Fibroblast of skin of abdomen (primary cell): ENCODE data around the gene TP53I3. TPM values are rescaled to one million over a fixed set of nuclear protein-coding genes. Genes with fewer than 3 reads are reported as not detected.
"Not testable (repeated sequence)": the region's sequence is repeated elsewhere in the genome, so short reads cannot be mapped to it uniquely, and the experiment has no call there.

Experiments
- DNase-seq: peaks from one replicate; pipeline ENCODE4 v3.0.0-alpha.2; 2013
- polyA plus RNA-seq, 2 experiments: library from polyadenylated mRNA; unstranded; fragments of 120-200 nt; gene quantifications; one replicate each; pipeline ENCODE4 v1.2.1, GENCODE V29; 2013; ENCODE audit not compliant: insufficient read length in 2 of 2

The TP53I3 gene, protein sequence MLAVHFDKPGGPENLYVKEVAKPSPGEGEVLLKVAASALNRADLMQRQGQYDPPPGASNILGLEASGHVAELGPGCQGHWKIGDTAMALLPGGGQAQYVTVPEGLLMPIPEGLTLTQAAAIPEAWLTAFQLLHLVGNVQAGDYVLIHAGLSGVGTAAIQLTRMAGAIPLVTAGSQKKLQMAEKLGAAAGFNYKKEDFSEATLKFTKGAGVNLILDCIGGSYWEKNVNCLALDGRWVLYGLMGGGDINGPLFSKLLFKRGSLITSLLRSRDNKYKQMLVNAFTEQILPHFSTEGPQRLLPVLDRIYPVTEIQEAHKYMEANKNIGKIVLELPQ
- polyA plus RNA-seq (2013, experiment 1 of 2; ENCODE audit: insufficient read length) = 58.5 TPM
- 60.8 TPM for polyA plus RNA-seq (2013, experiment 2 of 2; ENCODE audit: insufficient read length)

DNA sequence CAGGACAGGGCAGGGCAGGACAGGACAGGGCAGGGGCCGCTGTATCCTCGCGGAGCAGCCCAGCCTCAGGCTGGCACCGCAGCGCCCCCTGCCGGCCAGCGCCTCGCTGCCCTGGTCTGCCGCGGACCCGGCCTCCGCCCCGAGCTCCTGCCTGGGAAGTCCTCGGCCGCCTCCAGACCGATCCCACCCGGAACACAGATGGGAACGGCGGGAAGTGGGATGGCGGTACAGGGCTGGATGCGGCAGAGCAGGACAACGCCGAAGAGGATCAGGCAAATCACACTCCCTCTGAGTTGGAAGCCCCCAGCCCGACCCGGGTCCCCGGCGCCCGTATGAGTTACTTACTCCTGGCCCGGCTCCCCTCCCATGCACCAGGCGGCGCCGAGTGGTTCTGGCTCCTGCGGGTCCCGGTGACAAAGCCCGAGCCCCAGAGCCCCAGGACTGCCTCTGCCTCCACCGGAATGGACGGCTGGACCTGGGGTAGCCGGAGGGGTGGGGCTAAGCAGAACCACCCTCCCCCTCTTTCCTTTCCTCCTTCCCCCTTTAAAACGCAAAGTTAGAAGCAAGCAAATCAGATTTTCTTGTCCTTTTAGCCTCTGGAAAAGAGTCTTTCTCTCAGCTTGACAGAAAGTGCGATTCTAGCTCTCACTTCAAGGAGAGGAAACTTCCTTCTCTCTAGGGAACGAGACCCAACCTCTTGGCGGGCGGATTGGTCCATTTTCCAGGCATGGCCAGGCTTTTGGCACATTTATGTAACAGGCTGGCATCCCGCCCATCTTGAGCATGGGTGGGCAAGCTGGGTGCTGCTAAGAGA is at the start of gene TP53I3:
TP53I3 (minus strand) TSS at position 449 of the 814 bp plus-strand sequence. CDS start 508 bp downstream, outside the sequence.
- peak; percentile 92 for DNase-seq

DNA sequence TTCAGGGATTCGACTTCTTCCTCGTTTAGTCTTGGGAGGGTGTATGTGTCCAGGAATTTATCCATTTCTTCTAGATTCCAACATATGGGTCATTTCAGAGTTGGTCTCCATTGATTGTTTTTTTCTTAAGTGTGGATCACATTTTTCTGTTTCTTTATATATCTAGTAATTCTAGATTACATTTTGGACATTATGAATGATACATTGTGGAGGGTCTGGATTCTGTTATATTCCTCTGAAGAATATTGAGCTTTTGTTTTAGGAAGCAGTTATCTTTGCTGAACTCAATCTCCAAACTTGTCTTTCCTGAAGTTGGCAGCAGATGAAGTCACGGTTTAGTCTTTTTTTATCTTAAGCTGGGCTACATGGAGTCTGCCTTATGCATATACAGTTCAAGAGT is 47.9 kb upstream of the TP53I3 start:
- DNase-seq = no peak

DNA sequence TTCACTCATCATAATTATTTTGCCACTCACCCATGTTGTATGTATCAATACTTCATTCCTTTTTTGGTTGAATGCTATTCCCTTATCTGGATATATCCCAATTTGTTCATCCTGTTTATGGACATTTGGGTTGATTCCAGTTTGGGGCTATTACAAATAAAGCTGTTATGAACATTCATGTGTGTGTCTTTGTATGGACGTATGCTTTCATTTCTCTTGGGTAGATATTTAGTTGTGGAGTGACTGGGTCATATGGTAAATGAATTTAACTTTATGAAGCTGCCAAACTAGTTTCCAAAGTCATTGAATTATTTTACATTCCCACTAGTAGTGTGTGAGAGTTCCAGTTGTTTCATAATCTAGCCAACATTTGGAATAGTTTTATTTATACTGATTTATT is 41.3 kb upstream of the TP53I3 start:
- DNase-seq = no peak

DNA sequence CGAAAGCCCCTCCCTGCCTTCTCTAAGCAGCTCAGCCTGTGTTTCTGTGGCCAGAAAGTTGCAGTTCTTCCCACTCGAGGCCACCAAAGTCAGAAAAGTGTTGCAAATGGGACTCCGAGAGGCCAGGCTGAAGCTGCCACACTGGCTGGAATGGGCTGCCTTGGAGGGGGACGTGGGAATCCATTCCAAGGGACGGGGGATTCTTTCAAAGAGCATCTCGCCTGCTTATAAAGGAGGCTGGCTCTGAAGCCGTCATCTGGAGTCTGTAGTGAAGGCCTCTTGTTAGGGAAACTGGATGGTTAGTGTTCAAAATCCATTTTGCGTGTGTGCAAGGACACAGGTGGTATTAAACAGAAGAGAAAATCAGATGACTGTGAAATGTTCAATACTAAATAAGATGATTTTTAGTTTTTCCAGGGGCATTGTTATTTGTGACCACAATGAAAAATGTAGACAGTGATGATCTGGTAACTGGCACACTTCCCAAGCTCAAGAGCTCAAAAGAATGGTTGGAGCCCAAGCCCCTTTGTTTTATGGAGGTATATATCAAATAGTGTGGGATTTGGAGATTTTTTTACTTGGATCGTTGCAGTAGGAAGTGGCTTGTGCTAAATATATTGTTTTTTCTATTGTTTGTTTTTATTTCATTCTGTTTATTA is 39.4 kb upstream of the TP53I3 start:
- peak; percentile 50 for DNase-seq

DNA sequence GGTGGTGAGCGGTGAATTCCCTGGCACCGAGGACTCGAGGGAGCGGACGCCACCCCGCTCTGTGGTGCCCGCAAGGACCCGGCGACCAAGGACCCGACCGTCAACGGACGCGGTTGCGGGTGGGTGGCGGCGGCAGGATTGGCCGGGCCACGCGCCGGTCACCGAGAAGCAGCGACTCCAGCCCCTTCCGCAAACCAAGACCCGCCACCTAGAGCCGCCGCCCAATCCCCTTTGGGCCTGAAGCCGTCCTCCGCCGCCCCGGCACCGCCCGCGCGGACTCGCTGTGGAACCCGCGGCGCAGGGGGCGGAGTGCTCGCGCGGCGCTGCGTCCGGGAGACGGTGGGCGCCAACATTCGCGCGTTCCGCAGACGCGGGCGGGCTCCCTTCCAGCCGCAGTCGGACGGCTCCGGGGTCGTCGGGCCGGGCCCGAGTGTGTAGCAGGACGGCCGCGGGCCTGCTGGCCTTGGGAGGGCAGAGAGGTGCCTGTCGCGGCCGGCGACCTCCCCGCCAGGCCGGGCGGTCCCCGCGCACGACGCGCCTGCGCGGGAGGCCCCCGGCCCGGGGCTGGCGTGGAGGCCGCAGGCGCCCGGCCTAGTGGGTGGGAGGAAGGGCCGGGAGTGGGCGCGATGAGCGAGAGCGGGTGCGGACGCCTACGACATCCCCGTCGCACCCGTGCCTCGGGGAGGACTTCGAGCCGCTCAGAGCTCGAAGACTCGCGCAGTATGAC is 38.7 kb upstream of the TP53I3 start, which contains the start of the genes FAM228B and PFN4:
FAM228B (plus strand) TSS at position 275 of the 727 bp plus-strand sequence. CDS start 893 bp downstream, outside the sequence.
PFN4 (minus strand) TSS at position 140 of the 727 bp plus-strand sequence. CDS start 799 bp downstream, outside the sequence.
- DNase-seq = peak; percentile 86

DNA sequence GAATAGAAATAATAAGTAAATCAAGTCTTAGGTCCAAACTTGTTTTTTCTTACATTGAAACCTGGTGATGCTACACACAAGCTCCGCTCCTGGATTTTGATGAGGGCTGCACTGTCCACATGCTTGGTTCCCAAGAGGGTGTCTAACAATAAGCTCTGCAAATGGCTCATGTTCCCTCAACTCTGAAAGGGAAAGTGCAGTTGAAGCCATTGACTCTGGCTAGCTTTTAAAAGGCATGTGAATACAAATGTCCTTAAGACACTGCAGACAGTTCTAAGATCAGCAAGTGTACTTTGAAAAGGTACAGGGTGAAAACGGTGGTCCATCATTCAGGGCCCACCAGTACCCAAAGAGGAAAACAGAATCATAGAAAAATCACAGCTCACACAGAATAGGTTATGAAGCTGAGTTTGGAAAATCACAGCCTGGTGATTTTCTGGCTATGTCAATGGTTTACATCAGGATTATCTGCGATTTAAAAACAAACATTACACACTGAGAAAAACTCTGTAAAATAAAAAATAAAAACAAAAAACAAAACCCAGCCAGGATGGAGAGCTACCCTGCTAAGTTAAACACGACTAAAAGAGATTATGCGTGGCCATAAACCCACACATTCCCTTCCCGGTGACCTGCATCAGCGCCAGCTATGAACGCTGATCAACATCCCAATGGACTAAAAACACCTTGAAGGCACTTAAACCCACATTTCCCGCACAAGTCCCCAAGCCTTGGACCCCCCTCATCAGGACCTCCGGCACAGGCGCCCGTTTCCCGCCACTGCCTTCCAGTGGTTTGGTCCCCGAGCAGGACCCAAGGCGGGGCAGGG is 37.9 kb upstream of the TP53I3 start:
- no peak for DNase-seq

DNA sequence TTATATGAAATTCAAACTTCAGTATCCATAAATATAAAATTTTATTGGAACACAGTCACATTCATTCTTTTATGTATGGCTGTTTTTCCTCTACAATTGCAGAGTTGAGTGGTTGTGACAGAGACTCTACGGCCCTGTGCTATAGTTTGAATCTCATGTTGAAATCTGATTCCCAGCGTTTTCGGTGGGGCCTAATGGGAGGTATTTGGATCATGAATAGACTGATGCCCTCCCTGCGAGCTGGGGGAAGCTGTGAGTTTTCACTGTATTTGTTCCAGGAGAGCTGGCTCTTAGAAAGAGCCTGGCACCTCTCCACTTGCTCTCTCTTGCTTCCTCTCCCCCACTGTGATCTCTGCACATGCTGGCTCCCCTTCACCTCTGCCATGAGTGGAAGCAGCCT is 36.8 kb upstream of the TP53I3 start:
- no peak for DNase-seq

DNA sequence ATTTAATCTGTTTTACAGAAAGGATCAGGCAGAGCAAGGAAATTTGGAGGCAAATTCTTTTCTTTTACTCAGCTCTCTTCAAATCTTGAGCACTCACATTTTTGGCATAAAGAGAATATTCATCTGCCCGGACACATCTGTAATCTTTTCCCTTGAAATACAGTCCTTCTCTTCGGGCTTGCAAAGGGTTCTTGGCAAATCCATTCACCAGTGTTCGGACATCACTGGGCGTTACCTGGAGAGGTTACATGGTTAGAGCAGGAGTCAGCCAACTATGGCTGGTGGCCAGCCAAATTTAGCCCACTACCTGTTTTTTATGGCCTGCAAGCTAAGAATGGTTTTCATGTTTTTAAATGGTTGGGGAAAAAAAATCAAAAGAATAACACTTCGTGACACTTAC is 36.4 kb upstream of the TP53I3 start:
- DNase-seq = no peak

DNA sequence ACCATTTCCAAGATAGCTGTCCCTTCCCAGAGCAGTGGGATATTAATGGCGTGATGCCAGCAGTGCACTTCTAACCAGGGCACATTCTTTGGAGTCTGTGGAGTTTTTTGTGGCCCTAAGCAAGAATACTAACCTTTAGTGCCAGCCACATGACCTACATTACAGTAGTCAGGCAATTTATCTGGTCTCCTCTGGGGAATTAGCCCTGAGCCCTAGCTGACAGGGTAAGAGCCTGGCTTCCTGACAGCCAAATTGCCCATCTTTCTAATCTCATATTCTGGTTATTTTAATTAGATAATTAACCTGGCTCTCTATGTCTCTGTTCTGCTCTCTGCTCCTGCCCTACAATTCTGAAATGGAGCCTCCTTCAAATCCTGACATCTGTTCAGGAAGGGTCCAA is 33.3 kb upstream of the TP53I3 start:
- DNase-seq = no peak

DNA sequence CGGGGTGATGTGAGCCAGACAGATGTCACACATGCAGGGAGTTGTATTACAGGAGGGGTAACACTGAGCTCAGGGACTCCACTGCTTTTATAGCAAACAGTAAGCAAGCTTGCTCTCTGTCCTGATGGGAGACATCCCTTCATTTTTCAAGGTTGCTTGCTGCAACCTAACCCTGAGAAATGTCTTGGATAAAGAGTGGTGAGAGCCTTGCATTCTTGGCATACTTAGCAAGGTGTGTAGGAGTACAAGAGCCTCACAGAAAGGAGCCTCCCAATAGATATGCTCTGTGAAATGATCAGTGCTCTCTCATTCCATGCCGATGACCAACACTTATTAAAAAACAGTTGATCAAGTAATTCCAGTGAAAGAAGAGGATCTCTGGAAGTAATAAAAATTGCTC is 30.4 kb upstream of the TP53I3 start:
- peak; percentile 62 for DNase-seq

DNA sequence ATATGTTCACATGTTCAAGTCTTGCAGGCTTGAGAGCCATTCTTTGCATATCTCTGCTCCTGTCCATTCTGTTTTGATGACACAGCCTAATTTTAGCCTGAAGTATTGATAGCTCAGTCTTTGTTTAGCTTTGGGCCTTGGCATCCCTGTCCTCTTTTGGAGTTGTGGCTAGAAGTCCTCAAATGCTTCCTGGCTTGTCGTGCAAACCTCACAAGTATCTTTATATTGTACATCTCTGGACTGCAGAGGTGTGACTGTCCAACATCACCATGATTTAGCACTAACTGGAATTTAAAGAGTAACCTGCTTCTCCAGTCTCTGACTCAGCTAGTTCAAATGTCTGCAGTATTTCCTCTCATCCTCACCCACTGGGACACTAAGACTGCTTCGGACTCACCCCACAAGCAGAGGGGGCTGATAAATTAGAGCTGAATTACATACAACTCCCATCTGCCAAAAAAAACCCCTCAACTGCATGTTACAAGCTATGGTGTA is 26.8 kb upstream of the TP53I3 start:
- peak; percentile 86 for DNase-seq

DNA sequence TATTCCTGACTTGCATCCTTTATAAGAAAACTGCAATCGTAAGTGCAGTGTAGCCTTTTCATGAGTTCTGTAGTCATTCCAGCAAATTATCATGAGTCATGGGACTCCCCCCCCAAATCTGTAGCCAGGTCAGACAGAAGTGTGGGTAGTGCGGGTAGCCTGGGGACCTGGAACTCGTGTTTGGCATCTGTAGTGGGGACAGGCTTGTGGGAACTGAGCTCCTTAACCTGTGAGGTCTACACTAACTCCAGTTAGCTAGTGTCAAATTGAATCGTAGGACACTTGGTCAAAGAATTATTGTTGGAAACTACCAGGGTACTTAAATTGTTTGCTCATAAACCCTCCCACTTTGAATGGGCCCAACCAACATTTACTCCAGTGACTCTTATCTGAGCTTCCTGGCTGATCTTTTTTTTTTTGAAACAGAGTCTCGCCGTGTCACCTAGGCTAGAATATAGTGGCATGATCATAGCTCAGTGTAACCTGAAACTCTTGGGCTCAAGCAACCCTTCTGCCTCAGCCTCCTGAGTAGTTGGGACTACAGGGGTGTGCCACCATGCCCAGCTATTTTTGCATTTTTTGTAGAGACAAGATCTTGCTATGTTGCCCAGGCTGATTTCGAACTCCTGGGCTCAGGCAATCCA is 26.1 kb upstream of the TP53I3 start:
- no peak for DNase-seq

DNA sequence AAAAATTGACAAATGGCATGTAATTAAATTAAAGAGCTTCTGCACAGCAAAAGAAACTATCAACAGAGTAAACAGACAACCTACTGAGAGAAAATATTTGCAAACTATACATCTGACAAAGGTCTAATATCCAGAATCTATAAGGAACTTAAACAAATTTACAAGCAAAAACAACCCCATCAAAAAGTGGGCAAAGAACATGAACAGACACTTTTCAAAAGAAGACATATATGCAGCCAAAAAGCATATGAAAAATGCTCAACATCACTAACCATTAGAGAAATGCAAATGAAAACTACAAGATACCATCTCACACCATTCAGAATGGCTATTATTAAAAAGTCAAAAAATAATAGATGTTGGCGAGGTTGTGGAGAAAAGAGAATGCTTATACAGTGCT is 24.8 kb upstream of the TP53I3 start:
- not testable (repeated sequence) for DNase-seq

DNA sequence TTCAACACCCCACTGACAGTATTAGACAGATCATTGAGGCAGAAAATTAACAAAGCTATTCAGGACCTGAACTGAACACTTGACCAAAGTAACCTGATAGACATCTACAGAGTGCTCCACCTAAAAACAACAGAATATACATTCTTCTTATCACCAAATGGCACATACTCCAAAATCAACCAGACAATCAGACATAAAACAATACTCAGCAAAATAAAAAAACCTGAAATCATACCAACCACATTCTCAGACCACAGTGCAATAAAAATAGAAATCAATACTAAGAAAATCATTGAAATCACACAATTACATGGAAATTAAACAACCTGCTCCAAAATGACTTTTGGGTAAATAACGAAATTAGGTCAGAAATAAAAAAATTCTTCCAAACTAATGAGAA is 22.7 kb upstream of the TP53I3 start:
- DNase-seq = no peak

DNA sequence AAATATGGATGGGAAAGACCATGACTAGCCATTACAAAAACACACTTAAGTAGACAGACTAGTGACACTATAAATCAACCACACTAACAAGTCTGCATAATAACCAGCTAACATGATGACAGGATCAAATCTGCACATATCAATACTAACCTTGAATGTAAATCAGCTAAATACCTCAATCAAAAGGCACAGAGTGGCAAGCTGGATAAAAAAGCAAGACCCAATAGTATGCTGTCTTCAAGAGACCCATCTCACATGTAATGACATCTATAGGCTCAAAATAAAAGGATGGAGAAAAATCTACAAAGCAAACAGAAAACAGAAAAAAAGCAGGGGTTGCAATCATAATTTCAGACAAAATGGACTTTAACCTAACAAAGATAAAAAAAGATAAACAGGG is 22.2 kb upstream of the TP53I3 start:
- DNase-seq = no peak

DNA sequence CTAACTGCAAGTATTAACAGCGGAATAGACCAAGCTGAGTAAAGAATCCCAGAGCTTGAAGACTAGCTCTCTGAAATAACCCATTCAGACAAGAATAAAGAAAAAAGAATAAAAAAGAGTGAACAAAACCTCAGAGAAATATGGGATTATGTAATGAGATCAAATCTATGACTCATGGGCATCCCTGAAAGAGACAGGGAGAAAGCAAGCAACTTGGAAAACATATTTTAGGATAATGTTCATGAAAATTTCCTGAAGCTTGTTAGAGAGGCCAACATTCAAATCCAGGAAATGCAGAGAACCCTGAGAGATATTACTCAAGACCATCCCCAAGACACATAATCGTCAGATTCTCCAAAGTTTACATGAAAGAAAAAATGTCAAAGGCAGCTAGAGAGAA is 21.2 kb upstream of the TP53I3 start:
- DNase-seq = peak; percentile 42

DNA sequence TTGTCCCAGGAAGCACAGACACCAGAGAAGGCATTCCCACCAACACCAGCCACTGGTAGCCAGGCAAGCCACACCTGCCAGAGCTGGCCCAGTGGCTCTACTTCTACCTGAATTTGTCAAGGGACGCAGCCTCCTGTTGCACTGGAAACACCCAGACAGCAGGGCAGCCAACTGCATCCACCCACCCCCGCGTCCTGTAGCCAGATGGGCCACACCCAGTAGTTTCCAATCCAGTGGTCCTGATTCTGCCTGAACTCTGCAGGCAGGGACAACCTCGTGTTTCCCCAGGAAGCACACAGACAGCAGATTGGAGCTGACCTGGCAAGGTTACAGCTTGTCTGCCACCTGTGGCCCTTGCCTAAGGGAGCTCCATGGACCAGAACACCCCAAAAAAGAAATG is 20.3 kb upstream of the TP53I3 start:
- DNase-seq = no peak

DNA sequence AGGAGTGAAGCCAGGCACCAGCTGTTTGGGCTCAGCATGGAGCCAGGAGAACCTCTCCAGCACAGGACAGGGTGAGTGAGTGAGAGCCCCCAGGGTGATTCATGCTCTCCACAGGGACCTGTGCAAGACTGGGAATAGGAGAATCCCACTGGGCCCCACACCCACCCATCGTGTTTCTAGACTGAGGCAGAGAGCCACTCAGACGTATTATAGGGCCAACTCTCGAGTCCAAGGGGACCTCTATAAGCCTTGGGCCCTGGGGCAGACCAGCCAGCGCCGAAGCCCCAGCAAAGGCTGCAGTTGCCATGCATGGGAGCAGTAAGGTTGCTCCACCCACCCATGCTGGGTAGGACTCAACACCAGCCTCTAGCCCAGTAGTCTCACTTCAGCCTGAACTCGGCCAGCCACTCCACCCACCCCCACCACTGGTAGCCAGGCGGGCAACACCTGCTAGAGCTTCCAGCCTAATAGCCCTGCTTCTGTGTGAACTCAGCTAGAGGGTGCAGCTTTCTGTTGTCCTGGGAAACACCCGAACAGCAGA is 19.5 kb upstream of the TP53I3 start:
- DNase-seq = no peak

DNA sequence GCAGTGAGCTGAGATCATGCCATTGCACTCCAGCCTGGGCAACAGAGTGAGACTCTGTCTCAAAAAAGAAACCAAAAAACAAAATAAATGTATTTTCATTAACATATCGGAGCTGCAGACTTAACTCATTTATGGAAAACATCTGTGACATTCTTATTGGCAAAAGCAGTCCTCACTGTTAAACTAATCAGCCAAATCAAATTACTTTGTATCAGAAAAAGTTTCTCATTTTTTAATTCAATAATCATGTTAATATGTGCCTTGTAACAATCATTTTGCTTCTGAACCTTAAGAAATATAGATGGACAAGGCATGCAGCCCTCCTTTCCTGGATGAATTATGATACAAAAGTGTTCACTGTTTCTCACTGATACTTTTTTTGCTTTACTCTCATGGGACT is 18.0 kb upstream of the TP53I3 start:
- DNase-seq = no peak

DNA sequence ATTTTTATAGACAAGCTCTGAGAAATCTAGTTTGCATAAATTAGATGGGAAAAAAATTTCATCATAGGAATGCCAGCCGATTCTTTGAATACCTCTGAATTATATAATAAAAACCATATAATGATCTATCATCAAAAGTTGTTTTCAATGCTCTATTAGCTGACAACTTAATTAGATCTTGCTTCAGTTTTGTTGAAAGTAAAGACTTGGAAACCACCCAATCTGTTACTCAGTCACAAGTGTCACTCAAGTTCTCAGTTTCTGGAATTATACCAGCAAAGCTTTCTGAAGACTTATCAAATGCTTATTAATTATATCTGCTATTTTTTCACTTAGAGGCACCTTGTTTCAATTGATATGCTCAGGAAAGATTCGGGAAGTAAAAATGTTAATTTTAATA is 17.4 kb upstream of the TP53I3 start:
- no peak for DNase-seq
